Left ventricle myocardium inferior (tissue), 1 donor: Measurements from ENCODE around the gene NFAM1. TPM values are rescaled to one million over a fixed set of nuclear protein-coding genes. Genes with fewer than 3 reads are reported as not detected.

Experiments used
- DNase-seq: peaks from one replicate; pipeline ENCODE4 v3.0.0-alpha.2; 2020
- H3K27ac ChIP-seq: fragments of 200-600 bp; replicated peaks from 2 replicates; pipeline ENCODE4 v1.8.0; 2021
- H3K27me3 ChIP-seq: fragments of 200-600 bp; 2 replicates; pipeline ENCODE4 v1.8.0; 2021; ENCODE audit warnings: low read depth
- H3K36me3 ChIP-seq: fragments of 200-600 bp; 2 replicates; pipeline ENCODE4 v1.8.0; 2021
- H3K4me1 ChIP-seq: fragments of 200-600 bp; 2 replicates; pipeline ENCODE4 v1.8.0; 2021
- H3K4me3 ChIP-seq: fragments of 200-600 bp; 2 replicates; pipeline ENCODE4 v1.8.0; 2021; ENCODE audit warnings: mild to moderate bottlenecking, moderate library complexity
- H3K9me3 ChIP-seq: fragments of 200-600 bp; replicated peaks from 2 replicates; pipeline ENCODE4 v1.8.0; 2021
- intact Hi-C: fragments of 100-400 bp; cut with micrococcal nuclease; formaldehyde crosslinking; loops from one replicate; pipeline ENCODE4 v1.11.0; 2022
- total RNA-seq: library from RNA; stranded (reverse); fragmentation: NEBNext Ultra II Directional; extraction: Animal tissue kit (Norgen Biotek cat#: 25700); gene quantifications from one replicate; pipeline ENCODE4 v1.2.1, GENCODE V29; 2021
- TF ChIP-seq, protein P1 (sequence below): fragments of 200-600 bp; IDR thresholded peaks from 2 replicates; pipeline ENCODE4 v1.8.0; 2021; ENCODE audit warnings: antibody characterized with exemption, mild to moderate bottlenecking, borderline replicate concordance
- donor health status: DM: no; HTN: yes; CAD: no; lungs with severe emphysema.

The NFAM1 gene
- total RNA-seq, 1 donor from 2014 or later: 1.2 TPM

DNA sequence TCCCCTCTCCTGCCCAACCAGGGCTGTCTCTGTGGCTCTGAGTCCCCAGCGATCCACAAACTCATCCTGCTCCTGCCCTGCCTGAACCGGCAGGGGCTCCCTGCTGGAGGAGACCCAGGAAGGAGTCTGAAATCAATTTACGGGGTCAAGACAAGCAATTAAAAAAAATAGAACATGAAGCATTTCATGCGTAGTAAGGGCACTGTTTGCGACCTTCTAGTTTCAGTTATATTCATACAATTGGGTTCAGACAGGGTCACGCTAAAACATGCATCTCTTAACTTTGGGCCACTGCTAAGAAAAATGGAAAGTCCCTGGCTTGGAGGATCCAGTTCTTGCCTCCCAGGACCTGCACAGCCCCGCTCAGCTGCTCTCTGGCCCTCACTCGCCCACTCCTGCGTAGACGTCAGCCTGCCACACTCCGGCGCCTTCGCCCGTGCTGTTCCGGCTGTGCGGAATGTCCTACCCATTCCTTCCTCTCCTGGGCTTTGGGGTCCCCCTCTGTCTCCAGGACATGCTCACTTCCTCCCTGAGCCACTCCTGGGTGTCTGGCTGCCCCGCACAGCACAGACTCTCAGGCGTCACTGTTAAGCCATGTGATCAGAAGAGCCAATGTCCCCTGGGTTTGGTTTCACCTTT is 12.8 kb downstream of the NFAM1 start:
- no peaks in the 10 kb centered on the region for H3K4me1 ChIP-seq
- peaks cover 39% of the 10 kb centered on the region for H3K27me3 ChIP-seq
- H3K36me3 ChIP-seq: no peaks in the 10 kb centered on the region
- H3K9me3 ChIP-seq: no peaks in the 10 kb centered on the region
- H3K27ac ChIP-seq: no peak overlapping the region
- H3K4me3 ChIP-seq: no peak overlapping the region
- TF ChIP-seq, protein P1, sequence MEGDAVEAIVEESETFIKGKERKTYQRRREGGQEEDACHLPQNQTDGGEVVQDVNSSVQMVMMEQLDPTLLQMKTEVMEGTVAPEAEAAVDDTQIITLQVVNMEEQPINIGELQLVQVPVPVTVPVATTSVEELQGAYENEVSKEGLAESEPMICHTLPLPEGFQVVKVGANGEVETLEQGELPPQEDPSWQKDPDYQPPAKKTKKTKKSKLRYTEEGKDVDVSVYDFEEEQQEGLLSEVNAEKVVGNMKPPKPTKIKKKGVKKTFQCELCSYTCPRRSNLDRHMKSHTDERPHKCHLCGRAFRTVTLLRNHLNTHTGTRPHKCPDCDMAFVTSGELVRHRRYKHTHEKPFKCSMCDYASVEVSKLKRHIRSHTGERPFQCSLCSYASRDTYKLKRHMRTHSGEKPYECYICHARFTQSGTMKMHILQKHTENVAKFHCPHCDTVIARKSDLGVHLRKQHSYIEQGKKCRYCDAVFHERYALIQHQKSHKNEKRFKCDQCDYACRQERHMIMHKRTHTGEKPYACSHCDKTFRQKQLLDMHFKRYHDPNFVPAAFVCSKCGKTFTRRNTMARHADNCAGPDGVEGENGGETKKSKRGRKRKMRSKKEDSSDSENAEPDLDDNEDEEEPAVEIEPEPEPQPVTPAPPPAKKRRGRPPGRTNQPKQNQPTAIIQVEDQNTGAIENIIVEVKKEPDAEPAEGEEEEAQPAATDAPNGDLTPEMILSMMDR: no peak
- intact Hi-C loops: no loop called here
- no peak for DNase-seq

DNA sequence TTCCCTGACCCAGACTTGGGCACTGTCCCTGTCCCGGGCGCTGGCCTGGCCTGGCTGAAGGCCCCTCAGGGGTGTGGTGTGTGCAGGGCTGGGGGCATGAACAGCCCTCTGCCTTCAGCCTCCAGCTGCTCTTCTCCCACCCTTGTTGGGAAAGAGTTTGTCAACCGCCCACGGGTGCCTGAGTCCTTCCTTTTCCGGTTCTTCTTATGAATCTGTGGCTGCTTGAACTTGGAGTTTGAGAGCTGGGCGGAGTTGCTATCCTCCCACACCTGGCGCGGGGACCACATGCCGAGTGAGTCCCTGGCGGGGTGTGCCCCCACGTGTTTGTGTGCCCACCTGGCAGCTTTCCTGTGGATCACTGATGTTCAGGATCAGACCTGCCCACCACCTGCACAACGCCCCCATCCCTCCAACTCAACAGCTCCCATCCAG is 13.4 kb downstream of the NFAM1 start:
- TF ChIP-seq, protein P1: no peak
- Histone ChIP-seq H3K36me3 (no peaks in the 10 kb centered on the region), H3K9me3 (no peaks in the 10 kb centered on the region), H3K27me3 (peaks cover 39% of the 10 kb centered on the region), H3K27ac (no peak overlapping the region), H3K4me3 (no peak overlapping the region), H3K4me1 (no peaks in the 10 kb centered on the region)
- DNase-seq: no peak
- intact Hi-C loops: no loop called here

DNA sequence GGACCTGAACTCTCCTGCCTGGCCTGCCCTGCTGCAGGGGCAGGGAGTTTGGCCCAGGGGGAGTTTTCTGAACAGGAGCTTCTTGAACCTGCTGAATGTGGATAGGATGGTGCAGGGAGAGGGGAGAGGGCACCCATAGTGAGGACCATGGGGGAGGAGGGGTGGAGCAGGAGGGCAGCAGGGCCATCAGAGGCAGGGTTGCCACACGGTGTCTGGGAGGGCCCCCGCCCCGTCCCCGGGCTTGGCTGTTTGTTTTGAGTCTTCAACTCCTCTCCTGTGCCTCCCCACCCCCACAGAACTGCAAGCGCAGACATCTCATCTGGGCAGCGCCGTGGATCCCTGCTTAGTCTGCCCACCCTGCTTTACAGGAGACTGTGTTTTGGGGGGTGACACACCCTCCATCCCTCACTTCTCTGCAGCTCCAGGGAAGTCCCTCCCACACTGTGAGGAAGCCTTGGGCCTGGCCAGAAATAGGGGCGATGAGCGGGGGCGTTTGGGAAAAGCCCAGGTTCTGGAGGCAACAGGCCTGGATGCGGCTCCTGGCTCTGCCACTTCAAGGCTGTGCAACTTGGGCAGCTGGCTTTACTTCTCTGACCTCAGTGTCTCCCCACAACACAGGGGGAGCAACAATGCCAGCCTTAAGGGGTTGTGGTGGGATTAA is 14.4 kb downstream of the NFAM1 start:
- Histone ChIP-seq H3K27me3 (peaks cover 35% of the 10 kb centered on the region), H3K4me1 (peaks cover 5% of the 10 kb centered on the region), H3K27ac (no peak overlapping the region), H3K9me3 (no peaks in the 10 kb centered on the region), H3K36me3 (no peaks in the 10 kb centered on the region), H3K4me3 (no peak overlapping the region)
- TF ChIP-seq, protein P1: no peak
- intact Hi-C loops: no loop called here
- DNase-seq: no peak

DNA sequence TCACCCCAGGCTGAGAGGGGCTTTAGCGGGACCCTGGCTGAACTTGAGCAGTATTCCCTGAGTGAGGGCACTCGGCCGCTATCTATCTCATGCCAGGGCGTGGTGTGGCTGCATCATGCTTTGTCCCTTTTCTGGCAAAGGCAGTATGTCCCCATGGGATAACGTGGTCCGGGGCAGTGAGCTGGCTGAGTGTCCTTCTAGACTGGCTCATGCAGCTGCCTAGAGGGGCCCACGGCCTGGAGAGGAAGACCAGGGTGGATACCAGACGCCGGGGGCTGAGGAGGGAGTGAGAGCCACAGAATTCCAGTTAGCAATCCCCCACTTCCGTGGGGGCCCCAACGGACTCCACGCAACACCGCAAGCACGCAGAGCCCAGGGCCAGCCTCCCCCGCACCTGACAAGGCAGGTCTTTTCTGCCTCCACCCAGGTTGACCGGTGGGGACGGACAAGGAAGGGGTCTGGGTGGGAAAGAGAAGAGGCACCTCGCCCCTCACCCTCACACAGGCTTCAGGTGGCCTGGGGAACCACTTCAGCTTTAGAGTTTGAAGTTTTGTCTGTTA is 15.5 kb downstream of the NFAM1 start:
- TF ChIP-seq, protein P1: no peak
- Histone ChIP-seq H3K27me3 (peaks cover 31% of the 10 kb centered on the region), H3K4me1 (peaks cover 6% of the 10 kb centered on the region), H3K36me3 (no peaks in the 10 kb centered on the region), H3K9me3 (no peaks in the 10 kb centered on the region), H3K27ac (no peak overlapping the region), H3K4me3 (no peak overlapping the region)
- intact Hi-C loops: no loop called here
- DNase-seq: no peak

DNA sequence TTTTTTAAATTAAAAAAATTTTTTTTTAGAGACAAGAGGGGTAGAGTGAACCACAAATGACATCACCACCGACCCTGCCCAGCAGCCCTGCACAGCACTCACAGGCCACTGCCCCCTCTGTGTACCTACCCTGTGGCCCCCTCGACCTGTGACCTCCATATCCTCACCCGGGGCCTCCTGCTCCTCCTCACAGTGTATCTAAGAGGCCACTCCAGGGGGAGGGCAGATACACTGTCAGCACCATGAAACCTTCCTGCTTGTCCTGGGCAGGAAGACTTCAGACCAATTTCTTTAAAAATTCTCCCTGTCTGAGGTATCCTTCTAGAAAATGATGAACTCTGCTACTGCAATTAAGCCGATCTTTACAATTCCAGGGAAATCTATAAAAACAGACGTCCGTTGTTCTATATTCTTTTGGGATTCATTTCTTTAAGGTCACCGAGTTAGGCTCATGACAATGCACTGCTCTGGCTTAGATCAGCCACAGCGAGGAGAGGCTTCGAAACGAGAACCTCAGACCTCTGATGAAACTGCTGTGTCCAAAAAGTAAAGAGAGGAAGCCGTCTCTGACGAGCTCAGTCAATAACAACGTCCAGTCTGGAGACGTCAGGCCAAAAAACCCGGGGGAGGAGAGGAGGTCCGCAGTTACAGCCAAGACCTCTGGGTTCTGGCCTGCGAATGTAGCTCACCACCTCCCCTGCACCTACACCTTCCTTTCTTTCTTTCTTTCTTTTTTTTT is 17.5 kb downstream of the NFAM1 start:
- Histone ChIP-seq H3K27ac (no peak overlapping the region), H3K4me3 (no peak overlapping the region), H3K27me3 (peaks cover 25% of the 10 kb centered on the region), H3K36me3 (no peaks in the 10 kb centered on the region), H3K4me1 (peaks cover 6% of the 10 kb centered on the region), H3K9me3 (no peaks in the 10 kb centered on the region)
- DNase-seq: no peak
- TF ChIP-seq, protein P1: no peak
- intact Hi-C loops: no loop called here
